GM18909 (cell line): ENCODE measurements around the gene CASP10.

Experiments used
- ATAC-seq: cut with Tn5 transposase; IDR thresholded peaks from one replicate; pipeline ENCODE4 v1.9.1; 2021; ENCODE audit warnings: mild to moderate bottlenecking; ENCODE audit not compliant: unreplicated experiment, poor library complexity

The CASP10 gene

GRCh38 chr2:201191132-201191875 is 8.4 kb downstream of the CASP10 start:
- ATAC-seq: no peak

DNA sequence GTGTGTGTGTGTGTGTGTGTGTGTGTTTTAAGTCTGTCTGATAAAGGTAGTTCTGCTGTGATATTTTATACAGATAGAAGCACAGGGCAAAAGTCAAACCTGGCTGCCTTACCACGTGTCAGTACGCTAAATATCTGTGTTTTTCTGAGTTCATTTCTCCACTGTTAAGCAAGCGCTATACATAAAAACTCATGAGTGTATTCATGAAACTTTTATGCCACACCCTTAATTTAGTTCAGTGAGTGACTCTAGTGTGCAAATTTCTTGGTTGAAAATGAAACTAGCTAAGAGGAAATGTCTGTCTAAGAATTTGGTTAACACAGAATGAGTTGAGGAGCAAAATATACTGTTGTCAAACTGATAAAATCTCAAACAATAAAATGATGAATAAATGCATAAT is 11.2 kb downstream of the CASP10 start:
- peak; percentile 93 for ATAC-seq

- no peak for ATAC-seq
Measured at GRCh38 chr2:201195331-201195730, 12.4 kb downstream of the CASP10 start.

DNA sequence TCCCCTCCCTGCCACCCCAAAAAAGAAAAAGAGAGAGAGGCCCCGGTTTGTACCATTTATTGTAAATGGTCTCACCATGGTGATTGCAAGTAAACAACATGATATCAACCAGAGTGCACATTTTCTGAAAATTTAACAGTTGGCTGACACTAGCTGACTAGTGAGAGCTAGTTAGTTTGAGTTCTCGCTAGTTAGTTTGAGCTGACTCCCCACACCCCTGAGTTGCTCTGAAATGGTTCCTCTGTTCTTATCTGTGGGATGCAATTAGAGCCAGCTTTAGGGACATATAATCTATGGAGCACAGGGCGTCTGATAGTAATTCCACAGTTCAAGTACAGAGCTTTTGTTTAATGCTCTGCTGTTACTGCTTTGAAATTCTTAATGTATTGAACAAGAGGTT is 13.1 kb downstream of the CASP10 start:
- no peak for ATAC-seq

- ATAC-seq: no peak
Measured at GRCh38 chr2:201196803-201197202, 13.9 kb downstream of the CASP10 start.

GRCh38 chr2:201197781-201198180 is 14.8 kb downstream of the CASP10 start:
- ATAC-seq: no peak

GRCh38 chr2:201199847-201200246 is 16.9 kb downstream of the CASP10 start:
- ATAC-seq: no peak

DNA sequence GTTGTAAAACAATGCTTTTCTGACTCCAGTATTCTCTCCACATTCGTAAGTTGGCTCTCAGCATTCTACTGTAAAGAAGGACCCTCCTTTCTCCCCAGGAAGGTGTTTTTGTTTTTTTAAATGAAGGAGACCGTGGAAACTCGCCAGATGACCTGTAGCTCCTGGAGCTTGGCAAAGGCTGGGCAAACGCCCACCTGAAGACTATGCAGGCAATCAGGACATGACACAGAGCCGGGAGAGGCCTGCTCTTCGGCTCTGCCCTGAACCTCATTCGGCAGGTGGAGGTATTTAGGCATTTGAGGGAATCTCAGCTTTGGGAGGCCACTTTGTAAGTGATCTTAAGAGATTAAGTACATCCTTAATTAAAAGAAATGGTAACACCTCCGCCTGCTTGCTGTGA is 17.4 kb downstream of the CASP10 start:
- no peak for ATAC-seq

GRCh38 chr2:201201371-201201770 is 18.4 kb downstream of the CASP10 start:
- ATAC-seq: no peak

- ATAC-seq: no peak
Measured at GRCh38 chr2:201203916-201204654, 21.1 kb downstream of the CASP10 start.

- no peak for ATAC-seq
Measured at GRCh38 chr2:201204655-201205514, 21.9 kb downstream of the CASP10 start.

DNA sequence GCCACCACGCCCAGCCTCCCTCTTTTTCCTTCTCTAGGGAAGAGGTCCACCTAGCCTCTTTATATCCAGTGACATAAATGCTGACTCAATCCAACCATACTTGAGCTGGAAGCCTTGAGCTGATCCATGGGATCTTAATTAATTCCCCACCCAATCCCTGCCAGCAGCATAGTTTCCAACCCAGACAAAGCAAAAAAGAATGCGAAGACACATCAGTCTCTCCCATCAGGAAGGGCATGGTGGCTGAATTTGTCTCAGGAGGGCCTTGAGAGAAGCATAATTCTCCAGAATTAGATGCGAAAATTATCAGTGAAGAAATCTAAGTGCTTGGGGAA is 22.5 kb downstream of the CASP10 start:
- ATAC-seq: no peak

DNA sequence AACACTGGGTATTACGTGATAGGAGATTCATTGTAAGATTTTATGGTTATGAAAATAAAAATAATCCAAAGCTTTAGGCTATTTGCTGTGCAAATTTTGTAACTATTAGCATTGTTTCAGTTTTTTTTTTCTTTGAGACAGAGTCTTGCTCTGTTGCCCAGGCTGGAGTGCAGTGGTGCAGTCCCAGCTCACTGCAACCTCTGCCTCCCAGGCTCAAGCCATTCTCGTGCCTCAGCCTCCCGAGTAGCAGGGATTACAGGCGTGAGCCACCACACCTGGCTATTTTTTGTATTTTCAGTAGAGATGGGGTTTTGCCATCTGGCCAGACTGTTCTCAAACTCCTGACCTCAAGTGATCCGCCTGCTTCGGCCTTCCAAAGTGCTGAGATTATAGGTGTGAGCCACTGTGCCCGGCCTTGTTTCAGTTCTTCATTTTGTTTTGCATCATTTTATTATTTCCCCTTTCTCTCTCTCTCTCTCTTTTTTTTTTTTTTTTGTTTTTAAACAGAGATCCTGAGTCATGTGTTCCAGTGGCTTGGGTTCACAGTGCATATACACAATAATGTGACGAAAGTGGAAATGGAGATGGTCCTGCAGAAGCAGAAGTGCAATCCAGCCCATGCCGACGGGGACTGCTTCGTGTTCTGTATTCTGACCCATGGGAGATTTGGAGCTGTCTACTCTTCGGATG is 25.8 kb downstream of the CASP10 start:
- peak; percentile 79 for ATAC-seq

DNA sequence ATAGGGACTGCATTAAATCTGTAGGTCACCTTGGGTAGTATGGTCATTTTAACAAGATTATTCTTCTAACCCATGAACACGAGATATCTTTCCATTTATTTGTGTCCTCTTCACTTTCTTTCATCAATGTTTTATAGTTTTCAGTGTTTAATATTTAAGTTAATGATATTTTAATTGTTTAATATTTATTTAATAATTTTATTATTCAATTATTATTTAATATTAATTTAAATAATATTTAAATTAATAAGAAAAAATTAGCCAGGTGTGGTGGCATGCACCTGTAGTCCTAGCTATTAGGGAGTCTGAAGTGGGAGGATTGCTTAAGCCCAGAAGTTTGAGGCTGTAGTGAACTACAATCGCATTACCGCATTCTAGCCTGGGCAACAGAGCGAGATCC is 33.0 kb downstream of the CASP10 start:
- no peak for ATAC-seq

- ATAC-seq: no peak
Measured at GRCh38 chr2:201216918-201217317, 34.0 kb downstream of the CASP10 start.

GRCh38 chr2:201218780-201219179 is 35.8 kb downstream of the CASP10 start:
- ATAC-seq: no peak

GRCh38 chr2:201219328-201220096 is 36.6 kb downstream of the CASP10 start:
- ATAC-seq: no peak

DNA sequence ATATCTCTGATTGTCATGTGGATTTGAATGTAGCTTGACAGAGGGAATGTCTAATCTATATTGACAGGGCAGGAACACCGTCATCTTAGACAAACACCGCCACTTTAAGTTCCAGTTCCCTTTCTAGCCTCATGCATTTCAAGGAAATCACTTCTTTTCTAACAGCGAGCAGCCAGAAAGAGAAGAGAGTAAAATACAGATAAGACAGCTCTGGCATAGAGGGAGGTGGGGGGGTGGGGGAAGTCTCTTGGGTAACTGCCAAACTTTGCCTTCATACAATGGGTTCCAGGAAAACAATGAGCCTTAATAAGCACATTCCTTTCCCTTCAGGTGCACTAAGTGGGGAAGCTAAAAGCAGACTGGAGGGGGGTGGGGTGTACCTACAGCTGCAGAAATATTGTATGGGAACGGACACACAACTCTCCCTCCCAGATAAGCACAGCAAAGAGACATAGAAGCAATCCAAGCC is 37.2 kb downstream of the CASP10 start:
- ATAC-seq: no peak
